ENCODE measurements around the gene NAT8L.

The NAT8L gene

DNA sequence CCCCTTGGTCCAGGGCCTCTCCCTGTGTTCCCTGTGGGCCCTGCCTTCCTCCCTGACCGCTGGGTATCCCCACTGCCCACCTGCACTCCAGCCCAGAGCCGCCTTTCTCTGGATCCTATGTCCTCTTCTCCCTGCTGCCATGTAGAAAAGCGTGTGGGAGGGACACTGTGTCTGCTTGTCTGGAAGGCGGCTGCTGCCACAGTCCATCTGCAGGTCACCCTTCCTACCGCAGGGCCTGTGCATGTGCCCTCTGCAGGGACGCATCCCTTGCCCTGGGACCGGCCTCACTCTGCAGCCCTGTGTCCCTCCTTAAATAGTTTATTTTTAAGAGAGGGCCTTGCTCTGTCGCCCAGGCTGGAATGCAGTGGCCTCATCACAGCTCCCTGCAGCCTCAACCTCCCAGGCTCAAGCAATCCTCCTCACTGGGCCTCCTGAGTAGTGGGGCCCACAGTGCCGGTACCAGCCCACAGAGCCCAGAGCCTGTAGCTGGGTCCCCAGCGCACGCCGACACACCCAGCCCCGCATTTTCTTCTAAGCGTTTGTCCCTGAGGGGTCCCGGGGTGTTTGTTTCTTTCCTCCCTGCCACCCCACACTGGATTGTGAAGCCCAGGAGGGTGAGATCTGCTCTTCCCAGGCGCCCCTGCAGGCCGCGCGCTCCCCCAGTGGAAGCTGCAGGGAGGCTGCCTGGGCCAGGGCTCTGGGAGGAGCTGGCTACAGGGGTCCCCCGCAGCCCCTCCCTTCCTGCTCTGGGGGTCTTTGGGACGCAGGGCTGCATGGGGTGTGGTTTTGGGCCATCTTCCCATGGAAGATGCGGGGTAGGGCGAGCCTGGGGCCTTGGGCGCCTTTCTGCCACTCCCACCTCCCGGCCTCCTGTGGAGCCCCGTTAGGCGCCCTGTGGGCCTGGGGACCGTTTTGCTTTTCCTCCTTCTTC is 12.8 kb upstream of the NAT8L start:
- no peak for DNase-seq

GRCh38 chr4:2047031-2047660 is 12.0 kb upstream of the NAT8L start:
- DNase-seq = no peak

GRCh38 chr4:2047781-2048581 is 11.1 kb upstream of the NAT8L start:
- no peak for DNase-seq

DNA sequence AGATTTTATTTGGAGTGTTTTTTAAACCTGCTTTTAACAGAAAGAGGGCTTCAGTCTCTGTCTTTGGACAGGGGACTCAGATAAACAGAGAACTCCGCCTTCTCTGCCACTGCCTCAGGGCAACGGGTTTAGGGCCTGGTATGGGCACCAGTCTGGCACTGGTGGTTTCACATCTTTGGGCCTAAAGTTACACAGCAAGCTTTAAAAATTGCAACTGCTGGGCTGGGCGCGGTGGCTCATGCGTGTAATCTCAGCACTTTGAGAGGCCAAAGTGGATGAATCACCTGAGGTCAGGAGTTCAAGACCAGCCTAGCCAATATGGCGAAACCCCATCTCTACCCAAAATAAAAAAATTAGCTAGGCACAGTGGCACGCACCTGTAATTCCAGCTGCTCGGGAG is 10.3 kb upstream of the NAT8L start:
- DNase-seq = no peak

GRCh38 chr4:2049381-2049780 is 9.7 kb upstream of the NAT8L start:
- no peak for DNase-seq

GRCh38 chr4:2049811-2050210 is 9.3 kb upstream of the NAT8L start:
- no peak for DNase-seq

DNA sequence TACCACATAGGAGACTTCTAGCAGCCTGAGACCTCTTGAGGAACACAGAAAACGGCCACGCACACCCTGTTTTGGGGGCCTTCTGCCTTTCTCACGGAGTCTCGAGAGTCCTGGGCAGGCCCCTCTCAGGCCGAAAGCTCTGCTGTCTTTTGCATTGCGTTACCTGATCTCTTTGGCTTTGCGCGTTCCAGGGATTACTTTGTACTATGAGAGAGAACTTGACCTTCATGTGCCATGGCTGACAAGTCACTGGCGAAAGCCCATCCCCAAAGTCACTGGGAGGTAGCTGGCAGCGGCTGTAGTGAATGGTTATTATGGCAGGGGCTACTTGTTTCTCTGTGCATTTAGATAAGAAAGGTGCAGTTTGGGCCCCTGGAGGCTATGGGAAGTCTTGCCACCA is 8.0 kb upstream of the NAT8L start:
- DNase-seq = no peak

DNA sequence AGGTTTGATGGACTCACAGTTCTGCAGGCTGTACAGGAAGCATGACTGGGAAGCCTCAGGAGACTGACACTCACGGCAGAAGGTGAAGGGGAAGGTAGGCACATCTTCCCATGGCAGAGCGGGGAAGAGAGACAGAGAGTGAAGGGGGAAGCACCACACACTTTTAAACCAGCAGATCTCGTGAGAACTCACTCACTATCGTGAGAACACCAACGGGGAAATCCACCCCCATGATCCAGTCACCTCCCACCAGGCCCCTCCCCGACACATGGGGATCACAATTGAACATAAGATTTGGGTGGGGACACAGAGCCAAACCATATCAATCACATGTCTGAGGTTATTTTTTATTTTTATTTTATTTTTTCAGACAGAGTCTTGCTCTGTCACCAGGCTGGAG is 4.9 kb upstream of the NAT8L start:
- DNase-seq = no peak

GRCh38 chr4:2057382-2058065 is 1.6 kb upstream of the NAT8L start:
- DNase-seq = no peak

- no peak for DNase-seq
Observed at GRCh38 chr4:2058264-2059045, 672 bp upstream of the NAT8L start.

GRCh38 chr4:2059726-2060602 is 837 bp downstream of the NAT8L start:
- peak; percentile 11 for DNase-seq

- DNase-seq = no peak
Observed at GRCh38 chr4:2060611-2061185, 1.6 kb downstream of the NAT8L start.

GRCh38 chr4:2061186-2062131 is 2.3 kb downstream of the NAT8L start:
- DNase-seq = no peak

DNA sequence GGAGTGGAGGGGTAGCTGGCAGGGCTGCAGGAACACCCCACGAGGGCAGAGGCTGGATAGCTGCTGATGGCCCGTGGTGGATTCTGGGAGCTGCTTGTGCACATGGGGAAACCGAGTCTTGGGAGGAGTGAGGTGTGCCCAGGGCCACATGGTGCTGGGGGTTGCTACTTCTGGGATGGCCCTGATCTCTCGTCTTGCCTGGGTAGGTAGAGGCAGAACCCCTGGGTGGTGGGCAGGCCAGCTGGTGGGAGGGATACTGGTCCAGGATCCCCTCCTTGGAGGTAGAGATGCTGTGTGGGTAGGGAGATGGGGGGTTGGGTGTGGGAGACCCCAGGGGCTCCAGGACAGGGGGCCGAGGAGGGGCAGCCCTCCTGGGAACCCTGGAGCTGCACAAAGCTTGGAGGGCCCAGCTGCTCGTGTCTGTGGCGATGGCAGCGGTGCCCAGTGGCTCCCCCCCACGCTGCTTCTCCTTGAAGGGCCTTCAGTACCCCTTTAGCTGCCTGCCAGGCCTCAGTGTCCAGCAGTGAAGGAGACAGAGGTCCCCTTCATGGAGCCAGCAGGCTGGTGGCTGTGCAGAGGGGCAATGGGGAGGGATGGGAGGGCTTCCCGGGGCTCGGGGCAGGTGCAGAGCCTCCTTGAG is 3.2 kb downstream of the NAT8L start:
- no peak for DNase-seq

DNA sequence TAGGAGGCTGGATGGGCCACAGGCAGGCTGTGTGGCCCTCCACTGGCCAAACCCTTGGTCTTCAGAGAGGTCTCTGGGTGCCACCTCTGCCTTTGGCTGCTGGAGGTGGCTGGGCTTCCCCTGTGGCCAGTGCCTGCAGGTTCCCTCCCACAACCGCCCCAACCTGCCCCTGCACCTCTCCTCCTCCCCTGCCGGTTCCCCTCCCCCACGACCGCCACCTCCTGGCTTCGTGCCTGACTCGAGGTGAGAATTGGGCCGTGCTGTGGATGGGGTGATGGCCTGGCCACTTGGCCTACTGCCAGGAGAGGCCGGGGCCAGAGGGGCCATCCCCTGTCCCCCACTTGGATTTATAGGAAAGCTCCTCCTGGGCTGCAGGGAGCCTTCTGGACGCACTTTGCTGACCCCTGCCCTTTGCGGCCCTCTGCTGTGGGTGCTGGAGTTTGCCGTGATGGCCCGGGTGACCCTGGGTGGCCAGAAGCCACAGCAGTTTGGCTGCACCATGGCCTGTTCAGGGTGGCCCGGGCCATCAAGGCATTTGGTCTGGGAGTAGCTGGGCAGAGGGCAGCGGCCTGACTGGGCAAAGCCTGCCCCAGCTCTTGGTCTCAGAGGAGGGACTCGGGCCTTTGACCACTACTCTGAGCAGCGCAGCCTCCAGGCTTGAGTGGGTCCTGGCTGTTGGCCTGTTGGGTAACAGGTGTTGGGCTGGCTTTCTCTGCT is 3.8 kb downstream of the NAT8L start:
- DNase-seq = no peak

GRCh38 chr4:2063557-2064275 is 4.6 kb downstream of the NAT8L start:
- no peak for DNase-seq

- DNase-seq = no peak
Observed at GRCh38 chr4:2064276-2064991, 5.3 kb downstream of the NAT8L start.
